GM21619 (cell line): ENCODE data around the gene GGTLC1.
A peak's percentile ranks its signal among the peaks of the same experiment; 100 is the strongest.

Source experiments
- ATAC-seq: cut with Tn5 transposase; IDR thresholded peaks from one replicate; pipeline ENCODE4 v1.9.1; 2021; ENCODE audit not compliant: unreplicated experiment

Gene GGTLC1

GRCh38 chr20:23966927-23967615 lies 21.5 kb downstream of the GGTLC1 start:
- no peak for ATAC-seq

GRCh38 chr20:23966298-23966697 lies 22.3 kb downstream of the GGTLC1 start:
- ATAC-seq = no peak

DNA sequence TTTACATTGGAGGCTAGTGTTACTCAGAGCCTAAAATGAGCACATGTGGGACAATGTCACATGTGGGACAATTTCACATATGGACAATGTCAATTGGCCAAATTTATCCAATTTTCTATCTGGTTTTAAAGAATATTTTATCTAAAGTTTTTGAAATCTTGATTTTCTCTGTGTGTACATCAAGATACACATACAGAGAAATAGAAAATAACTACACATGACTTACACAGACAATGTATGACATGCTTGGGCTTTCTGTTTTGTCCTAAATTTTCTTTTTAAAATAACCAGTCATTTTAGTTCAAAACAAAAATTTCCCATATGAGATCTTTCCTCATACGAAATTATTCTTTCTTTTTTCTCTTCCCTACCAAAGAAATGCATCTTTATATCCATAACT lies 24.6 kb downstream of the GGTLC1 start:
- no peak for ATAC-seq

GRCh38 chr20:23962272-23962671 lies 26.3 kb downstream of the GGTLC1 start:
- ATAC-seq = no peak

GRCh38 chr20:23959054-23959453 lies 29.5 kb downstream of the GGTLC1 start:
- no peak for ATAC-seq

- ATAC-seq = no peak
Measured at GRCh38 chr20:23955896-23956295, 32.7 kb downstream of the GGTLC1 start.

DNA sequence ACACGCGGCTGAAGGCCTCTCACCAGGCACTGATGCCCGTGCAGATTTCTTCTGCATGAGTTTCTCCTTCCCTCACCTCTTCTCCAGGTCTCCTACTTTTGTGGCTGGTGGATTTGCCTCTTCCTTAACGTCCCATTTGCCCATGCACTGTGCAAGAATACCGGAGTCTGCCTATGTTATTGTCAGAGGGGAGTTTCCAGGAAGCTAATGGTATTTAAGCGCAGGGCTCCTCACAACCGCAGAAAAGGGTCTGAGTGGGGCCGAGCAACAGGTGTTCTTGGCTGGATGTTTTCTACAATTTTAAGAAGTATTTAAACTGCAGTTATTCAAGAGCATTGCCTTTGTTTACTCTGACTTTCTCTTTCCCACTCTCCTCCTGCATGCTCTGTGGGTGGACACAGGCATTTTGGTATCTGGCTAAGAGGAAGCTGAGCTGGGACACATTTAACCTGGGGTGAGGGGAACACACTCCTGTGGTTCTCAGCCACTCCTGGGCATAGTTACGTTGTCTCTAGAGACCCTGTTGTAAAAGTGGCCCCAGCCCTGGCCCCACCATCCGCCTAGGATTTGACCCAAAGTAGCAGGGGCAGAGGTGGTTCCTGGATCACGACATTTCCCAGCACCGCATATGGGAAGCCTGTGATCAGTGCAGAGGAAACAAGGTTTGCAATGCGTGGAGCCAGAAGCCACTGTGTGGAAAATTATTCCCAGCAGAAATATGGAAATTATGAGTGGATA lies 34.4 kb downstream of the GGTLC1 start:
- ATAC-seq = no peak

GRCh38 chr20:23946206-23946605 lies 42.4 kb downstream of the GGTLC1 start:
- ATAC-seq = no peak

- ATAC-seq = no peak
Measured at GRCh38 chr20:23943304-23943703, 45.3 kb downstream of the GGTLC1 start.

- no peak for ATAC-seq
Measured at GRCh38 chr20:23939641-23940040, 48.9 kb downstream of the GGTLC1 start.

GRCh38 chr20:23939063-23939462 lies 49.5 kb downstream of the GGTLC1 start:
- ATAC-seq = no peak

- ATAC-seq = no peak
Measured at GRCh38 chr20:23938118-23938438, 50.5 kb downstream of the GGTLC1 start.

GRCh38 chr20:23937303-23938117 lies 51.1 kb downstream of the GGTLC1 start:
- peak; percentile 70 for ATAC-seq
